CD4-positive, alpha-beta T cell treated with Interleukin-6 at 100 ng/mL for 8 hours (primary cell): ENCODE data around the gene MITF.

Experiments used
- DNase-seq: peaks from one replicate; pipeline ENCODE4 v3.0.0-alpha.2; 2020; ENCODE audit warnings: mixed read lengths, low spot score

Gene MITF

DNA sequence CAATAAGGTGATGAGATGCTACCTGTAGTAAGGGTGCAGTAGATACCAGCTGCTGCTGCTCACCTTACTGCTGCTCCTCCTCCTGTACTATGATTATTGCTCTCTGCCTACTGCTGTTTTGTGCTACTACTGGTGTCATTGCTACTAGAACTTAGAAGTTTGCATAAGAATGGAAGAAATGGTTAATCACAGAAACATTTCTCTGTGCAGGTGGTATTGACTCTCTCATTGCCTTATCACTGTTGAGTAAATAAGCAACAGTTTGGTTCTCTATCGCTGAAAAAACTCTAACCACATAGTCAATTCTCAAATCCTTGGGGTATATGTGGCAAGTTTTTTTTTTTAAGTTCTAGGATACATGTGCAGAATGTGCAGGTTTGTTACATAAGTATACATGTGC is 16.5 kb downstream of the MITF start:
- DNase-seq = no peak

DNA sequence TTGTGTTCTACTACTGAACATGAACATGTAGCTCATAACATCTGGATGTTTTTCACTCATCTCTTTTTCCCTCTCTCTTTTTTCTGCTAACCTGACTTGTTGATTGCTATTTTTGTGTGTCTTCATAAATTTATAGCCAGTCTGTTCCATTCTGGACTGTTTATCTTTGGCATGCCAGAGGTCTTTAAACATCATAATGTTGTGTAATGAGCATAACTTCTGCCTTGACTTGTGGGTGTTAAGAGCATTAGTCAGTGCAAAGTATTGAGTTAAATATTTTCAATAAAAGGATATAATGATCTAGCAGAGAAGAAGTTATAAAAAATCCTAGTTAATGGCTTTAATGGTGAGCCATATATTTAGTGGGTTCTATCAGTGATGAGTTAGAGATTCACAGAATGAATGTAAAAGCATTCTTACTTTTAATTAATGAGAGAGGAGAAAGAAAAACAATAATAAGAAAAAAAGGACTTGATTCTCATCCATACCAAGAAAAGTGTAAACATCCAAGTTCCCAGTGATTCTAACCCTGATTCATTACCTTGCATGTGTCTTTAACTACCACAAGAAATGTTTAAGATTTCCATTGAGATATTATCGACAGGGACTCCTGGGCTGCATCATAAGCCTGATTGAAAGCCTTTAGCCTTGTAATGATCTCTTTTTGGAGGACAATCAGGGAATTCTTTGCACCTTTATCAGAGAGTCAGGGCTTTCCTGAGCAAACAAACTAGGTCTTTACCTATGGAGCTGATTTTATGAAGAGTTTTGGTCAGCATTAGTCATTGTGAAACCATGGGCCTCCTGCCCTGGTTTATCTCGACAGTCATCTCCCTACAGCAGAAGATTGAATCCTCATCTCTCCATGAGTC is 22.9 kb downstream of the MITF start:
- no peak for DNase-seq

DNA sequence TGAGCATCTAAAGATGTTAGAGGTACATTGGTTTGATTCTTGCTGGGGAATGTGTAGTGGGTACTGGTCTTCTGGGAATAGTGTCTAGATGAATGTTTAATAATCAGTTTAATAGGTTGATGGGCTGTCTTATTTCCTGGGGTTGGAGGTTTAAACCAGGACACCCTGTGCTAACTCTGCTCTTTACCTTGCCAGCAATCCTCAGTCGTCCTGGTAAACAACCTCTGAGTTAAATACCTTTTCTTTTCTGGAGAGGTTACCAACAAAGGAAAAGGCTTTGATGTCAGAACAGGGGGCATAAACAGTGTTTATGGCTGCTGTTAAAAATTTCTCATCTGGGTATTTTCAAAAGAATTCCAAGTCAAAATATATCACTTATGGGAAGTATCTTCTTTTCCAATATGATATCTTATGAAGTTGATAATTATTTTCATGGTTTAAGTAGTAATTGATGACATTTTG is 23.5 kb downstream of the MITF start:
- no peak for DNase-seq

DNA sequence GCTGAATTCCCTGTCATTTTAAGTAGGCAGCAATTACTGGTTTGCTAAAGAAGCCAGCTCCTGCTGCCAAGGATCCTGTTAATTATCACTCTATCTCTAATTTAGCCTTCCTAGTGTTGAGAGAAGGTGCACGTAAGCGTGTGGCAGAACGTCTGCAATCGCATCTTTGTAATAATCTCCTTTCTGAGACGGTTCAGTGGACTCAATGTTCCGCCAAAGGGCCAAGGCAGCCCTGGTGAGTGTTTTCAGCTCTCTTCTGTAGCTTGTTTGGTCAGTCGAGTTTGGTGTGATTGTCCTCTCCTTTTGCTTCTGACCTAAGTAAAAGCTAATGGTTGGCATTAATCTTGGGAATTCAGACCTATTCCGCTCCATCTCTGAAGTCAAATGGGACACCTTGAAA is 24.2 kb downstream of the MITF start:
- no peak for DNase-seq

DNA sequence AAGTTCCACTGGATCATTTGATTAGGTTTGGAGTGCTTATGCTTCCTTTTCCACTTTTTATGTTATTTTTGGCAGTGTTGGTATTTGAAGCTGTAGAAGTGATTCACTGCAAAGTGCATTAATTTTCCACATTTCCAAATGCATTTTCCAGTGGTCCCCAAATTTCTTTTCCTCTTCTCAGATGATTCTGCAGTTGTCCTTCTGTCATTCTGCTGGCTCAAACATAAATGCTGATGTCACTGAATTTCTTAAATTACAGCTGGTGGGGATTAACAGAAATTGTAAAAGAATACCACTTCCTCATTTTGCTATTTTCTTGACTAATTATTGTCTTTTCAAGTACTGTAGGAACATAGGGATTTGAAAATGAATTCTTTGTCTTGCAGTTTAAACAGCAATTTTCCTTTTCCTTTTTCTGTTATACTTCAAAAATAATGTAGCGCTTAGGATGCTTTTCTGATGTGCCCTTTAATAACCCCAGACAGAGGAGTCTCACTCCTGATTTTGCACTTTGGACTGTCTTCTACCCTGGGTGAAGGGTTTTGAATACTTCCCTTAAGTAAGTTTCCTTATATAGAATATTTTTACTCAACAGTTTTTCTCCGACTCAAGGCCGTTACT is 25.0 kb downstream of the MITF start:
- DNase-seq = no peak

DNA sequence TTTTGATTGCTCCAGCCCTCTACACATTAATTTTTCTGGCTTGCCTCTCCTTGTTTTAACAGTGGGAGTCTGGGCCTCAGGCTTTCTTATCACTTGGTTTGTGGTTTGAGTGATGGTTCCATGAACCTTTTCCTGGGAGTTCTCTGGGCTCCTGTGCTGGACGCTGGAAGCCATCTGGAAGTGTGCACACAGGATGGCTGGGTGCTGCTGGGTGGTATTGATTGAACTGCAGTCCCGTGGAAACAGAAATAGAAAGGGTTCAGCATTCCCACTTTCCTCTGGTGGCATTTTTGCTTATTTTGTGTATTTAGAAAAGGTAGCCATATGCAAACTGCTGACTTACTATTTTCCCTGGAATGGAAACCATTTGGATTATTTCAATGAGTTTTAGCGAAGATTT is 25.6 kb downstream of the MITF start:
- DNase-seq = no peak

DNA sequence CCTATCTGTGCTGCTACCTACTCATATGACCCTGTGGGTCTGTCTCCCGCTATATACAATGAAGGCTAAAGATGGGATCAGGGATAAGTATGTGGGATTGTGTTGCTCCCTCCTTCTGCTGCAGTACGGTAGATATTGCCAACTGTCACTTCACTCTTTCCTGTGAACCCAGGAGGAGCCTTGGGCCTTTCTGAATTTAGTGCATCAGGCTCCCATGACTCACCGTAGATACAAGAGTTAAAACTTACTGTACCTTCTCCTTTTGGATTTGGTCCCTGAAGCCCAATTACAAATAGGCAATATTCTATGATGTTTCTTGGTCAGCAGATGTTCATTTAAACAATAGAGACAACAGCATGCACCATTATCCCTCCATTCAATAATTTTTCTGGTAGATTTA is 27.4 kb downstream of the MITF start:
- DNase-seq = no peak

DNA sequence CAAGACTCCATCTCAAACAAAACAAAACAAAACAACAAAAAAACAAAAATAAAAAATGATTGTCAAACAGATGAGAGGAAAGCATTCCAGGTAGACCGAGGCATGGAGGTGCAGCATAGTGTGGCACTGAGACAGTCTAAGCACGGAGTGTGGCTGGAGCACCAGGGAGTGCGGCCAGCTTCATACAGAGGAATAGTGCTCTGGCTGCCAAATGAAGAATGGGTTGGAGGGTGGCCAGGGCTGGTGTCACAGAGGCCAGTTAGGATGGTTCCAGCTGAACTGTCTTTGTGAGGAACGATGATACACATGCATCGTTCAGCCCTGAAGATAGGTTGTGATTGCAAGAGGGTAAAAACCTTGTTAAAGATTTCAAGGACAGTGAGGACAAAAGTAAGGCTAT is 28.3 kb downstream of the MITF start:
- no peak for DNase-seq

DNA sequence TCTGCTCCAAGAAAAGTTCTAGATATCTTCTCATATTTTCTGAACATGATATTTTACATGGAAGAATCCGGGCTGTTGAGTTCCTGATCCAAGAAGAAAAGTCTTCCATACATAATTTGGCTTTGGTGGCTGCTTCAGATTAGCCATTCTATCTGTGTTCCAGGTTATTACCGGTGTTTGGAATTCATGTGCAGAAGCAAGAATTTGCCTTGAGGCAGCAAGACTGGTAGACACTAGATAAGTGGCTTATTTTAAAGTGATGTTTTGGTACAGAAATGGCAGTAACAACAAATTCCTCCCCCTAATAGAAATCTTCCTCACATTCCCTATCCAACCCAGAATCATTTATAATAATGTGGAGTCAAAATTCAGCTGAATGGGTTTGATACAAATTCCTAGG is 29.2 kb downstream of the MITF start:
- DNase-seq = no peak

DNA sequence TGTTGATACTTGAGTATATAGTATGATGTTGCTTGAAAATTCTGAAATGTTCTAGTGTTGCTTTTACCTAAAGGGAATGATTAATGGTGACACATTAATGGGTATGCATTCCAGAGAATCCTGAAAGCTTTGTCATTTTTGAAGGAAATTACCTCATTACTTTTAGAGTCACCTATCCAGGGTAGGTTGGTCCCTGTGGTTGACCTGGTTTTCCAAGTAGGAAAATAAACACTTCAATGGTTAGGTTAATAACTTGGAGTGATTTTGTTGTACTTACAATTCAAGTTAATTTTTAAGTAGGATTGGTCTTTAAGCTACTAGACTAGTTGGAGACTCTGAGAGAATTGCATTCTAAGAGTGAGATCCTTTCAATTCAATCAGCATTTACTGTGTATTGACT is 31.0 kb downstream of the MITF start:
- DNase-seq = no peak

DNA sequence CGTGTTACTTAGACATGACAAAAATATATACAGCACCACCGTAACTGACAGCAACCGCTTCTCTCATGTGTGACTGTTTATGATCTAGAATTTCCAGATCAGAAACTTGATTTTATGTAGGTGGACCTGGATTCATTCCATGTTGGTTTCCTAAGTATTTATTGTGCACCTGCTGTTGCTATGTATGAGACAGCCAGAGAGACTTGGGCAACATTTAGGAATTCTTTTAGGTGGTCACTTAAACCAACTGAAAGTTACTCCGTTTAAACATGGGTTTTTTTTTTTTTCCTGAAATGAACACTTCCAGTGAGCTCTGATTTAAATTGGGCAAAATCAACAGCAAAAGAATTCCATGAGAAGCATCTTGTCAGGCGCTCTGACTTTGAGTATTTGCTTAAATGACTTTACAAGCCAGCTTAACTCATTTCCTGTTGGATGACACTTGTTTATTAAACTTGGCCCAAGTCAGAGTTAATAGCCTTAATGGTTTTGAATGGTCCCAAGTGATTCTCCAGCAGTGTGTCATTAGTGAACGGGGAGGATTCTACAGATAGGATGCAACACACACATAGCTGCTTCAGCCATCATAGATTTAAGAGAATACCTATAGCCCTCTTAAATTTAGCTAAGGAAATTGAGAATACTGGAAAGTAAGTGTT is 31.8 kb downstream of the MITF start:
- DNase-seq = no peak

DNA sequence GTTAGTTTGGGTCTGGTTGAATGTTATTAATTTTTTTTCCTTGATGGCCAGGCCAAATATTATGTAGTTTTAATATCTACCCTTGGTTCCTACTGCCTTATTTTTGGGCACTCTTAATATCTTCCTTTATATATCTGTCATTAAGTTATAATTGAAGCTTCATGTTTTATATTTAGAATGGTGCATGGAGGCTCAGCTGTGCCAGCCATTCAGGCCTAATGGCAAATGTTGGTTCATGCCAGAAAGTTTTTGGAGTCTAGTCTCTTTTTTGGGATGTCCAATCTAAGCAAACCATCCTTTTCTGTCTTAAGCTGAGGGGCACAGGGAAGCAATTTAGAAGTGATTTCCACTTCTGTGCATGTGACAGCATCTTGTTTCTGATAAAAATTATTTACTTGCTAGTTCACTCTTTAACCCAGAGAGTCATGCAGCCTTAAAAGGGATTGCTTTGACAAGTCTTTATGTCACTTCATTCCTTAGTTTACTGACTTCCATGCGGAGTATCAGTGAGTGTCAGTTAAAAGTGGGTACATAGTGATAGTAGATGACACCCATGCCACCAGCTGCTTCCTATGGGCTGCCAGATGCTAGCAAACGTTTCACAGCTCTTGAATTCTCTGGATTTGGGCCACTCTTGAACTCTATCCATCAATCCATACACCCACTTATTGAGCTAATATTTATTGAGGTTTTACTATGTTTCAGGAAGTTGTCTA is 33.0 kb downstream of the MITF start:
- no peak for DNase-seq

DNA sequence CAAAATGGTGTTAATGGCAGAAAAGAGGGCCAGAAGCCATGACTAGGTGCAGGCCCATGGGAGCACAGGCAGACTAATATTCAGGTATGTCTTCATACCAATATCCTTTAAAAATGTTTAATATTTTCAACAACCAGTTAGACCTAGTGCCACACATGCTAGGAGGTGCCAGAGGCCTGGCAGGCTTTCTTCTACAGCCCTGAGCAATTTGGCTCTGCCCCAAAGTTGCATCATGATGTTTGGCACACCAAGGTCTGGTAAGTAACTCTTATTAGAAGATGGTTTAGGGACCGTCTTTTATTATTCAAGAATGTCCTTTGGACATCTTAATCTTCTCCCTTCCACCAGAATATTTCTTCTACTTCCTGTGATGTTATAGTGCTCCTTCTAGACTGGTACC is 34.8 kb downstream of the MITF start:
- DNase-seq = no peak

DNA sequence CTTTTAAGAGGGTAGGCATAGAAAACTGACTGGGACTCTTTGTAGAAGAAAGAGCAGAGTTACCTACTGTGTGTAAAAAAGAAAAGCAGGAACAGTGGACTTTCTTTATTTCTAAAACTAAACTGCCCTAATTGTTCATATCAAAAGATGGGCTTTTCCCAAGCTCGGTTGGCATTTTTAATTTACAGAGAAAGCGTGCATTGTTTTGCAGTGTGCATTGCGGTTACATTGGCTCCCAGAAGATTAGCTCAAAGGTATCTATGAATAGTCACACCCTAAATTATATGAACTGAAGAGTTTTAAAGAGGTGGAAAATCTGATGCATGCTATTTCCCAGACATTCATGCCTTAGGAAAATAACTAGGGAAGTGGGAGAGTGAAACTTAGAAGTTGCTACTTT is 36.5 kb downstream of the MITF start:
- no peak for DNase-seq

DNA sequence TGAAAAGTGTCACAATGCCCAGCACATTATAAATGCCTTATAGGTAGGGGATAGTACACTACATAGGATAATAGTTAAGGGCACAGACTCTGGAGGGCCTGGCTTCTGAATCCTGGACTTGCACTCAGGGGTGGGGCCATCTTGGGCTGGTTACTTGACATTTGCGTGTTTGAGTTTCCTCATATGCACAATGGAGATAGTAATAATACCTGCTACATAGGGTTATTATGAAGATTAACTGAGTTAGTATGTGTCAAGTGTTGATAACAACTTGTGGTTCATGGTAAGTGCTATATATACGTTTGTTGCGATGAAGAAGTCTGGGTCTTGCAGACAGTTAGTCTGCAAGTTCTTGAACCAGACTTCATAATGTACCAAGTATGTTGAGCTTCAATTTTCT is 37.0 kb downstream of the MITF start:
- no peak for DNase-seq

DNA sequence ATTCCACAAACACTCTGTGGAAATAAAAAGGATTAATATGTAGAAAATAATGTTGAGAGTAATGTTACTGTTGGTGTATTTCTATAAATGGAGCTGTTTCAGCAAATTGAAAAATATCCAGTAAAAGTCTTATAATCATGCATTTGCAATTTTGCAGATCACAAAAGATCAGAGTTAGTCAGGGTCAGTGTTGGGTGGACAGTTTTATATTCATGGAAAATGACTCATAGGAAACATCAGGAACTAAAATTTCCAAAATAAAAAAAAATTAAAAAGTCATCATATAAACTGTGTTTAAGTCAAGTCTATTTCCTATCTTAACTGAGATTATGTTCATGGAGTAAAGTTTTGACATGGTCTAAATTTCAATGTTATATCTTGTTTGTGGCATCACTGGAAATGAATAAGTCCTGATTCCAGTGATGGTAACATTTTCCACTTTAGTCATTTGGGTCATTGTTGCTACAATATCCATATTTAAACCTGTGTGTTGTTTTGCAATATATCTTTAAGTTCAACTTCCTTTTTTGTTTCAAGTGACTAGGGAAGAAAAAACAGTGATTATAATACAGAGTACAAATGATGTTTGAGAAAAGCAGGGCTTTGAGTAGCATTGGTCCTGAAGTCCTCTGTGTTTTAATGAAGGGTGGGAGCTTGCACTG is 37.8 kb downstream of the MITF start:
- no peak for DNase-seq

DNA sequence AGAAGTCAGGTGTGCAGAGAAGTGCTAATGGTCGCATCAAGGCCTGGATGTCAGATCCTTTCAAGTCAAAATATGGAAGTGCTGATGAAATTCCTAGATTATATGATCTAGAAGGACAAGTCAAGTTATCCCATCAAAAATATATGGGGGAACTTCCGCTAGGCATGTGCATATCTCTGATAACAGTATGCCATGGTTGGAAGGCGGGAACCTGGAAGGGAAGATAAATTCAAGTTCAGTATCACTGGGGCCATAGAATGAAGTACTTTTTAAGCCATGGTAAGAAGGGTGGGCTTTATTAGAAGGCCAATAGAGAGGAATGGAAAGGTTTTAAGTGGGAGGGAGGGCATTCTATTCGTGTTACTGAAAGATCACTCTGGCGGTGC is 38.3 kb downstream of the MITF start:
- DNase-seq = no peak

DNA sequence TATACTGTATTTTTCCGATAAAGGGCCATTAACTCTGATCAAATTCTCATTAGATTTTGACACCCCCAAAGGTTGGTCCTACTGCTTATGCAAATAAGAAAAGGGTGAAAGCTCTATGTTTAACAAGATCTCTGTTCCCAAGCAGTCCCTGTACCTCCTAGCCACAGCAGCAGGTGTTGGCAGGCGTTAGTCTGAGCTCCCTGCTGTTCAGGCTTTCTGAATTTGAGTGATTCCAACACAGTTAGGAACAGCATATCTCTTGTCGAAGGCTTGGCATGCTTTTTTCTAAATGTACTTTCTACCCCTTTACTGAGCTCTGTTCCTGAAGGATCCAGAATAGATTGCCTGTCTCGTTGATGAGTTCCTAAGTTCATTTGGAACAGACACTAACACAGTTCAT is 42.3 kb downstream of the MITF start:
- DNase-seq = no peak

DNA sequence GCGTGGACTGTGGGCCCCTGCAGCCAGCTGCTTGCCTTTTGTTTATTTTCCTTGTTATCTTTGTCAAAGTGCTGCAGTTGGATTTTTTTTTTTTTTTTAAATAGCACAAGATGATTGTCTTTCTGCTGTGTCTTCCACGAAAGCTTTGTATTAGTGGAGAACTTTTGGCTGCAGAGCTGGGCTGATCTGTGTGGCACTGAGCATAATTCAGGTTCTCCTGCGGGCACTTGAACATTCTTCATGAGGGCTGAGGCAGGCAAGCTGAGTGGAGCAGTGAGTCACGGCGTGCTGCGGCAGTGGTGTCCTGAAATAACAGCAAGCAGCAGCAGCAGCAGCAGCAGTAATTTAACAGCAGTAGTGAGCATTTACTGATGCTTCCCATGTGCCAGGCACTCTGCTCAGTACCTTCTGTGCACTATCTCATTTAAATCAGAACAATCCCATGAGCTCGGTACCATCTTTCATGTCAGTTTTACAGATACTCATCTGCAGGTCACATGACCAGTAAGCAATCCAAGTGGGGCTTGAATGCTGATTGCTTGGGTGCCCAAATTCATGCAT is 45.8 kb downstream of the MITF start:
- no peak for DNase-seq

DNA sequence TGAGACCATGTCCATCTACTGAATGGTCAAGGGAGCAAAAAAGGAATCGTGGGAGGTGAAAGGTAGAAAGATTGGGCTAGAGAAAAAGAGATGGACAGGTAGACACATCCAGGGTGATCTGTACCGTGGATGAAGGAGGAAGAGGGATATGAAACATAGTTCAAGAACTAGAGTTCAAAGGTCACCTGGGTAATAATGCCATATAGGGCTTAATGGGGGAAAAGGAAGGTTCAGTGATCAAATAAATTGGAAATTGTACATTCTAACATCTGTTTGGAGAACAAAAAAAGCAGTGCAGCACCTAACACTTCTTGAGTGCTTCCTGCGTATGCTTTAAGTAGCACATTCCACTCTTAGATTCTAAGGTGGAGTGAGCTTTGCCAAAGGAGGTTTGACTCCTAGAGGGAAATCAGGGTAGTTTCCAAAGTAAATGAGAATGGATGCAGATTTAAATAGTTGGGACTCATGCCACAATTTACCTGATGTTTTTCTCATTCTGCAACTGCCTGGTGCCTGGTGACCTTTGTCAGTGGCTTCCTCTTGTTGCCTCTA is 46.6 kb downstream of the MITF start:
- no peak for DNase-seq

DNA sequence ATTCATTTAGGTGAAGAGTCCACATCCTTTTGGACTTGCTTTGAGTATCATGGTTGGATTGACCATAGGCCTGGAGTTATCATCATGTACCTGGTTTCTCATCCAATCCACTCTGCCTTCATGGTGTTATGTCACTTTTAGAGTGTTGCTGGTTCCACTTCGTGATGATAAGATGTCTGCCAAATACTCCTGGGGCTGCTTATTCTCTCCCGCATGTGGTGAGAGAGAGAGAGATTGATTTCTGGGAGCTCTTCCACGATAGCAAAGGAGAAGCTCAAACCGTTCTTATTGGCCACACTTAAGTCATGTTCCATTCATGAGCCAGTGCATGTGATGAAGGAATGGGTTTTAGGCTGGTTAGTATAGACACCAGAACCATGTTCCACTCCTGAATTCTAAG is 47.6 kb downstream of the MITF start:
- no peak for DNase-seq
